ENCODE data around the gene ETFDH.
"Not testable (repeated sequence)": the region's sequence is repeated elsewhere in the genome, so short reads cannot be mapped to it uniquely, and the experiment has no call there.

Gene ETFDH

DNA sequence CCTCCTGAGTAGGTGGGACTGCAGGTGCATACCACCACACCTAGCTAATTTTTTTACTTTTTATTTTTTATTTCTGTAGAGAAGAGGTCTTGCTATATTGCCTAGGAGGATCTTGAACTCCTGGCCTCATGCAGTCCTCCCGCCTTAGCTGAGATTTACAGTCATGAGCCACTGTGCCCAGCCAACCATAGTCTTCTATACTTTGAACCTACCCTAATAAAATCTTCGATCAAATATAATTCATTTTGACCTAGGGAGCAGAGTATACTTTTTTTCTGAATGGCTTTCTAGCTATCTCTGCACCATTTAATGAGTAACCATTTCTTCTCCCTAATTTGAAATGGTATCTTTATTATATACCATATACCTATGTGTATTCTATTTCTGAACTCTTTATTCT is 6.7 kb downstream of the ETFDH start:
- no peak for DNase-seq

DNA sequence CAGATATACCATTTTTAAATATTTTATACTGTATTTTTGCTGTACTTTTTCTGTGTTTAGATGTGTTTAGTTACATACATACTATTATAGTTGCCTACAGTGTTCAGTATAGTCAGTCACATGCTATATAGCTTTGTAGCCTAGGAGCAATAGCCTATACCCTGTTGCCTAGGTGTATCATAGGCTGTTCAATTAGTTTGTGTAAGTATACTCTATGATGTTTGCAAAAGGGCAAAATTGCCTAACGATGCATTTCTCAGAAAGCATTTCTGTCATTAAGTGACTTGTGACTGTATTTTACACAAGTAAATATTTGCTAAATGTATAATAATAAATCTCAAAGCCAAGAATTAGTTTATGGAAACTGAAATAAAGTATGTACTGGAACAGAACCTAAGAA is 9.5 kb downstream of the ETFDH start:
- DNase-seq, result no peak

GRCh38 chr4:158682066-158682465 is 10.0 kb downstream of the ETFDH start:
- DNase-seq, result no peak

DNA sequence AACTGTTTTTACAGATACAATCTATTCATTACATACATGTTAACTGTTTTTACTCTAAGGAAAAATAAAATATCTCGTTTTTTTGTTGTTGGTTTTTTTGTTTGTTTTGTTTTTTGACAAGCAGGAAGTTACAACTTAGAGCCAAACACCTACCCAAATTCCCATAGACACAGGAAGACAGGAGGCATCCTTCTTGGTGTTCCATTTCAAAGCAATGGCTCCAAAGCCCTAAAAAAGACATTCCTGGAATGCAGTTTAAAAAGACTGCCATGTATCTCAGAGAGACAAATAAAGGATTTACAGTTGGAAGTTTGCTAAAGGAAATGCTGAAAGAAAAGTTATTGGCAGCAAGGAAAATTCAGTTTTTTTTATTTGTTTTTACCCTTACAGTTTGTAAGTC is 16.7 kb downstream of the ETFDH start:
- DNase-seq, result no peak

- DNase-seq, result no peak
These were observed 32.2 kb downstream of the ETFDH start for GRCh38 chr4:158704274-158704673.

- no peak for DNase-seq
These were observed 38.7 kb downstream of the ETFDH start for GRCh38 chr4:158710814-158711213.

- not testable (repeated sequence) for DNase-seq
These were observed 40.5 kb downstream of the ETFDH start for GRCh38 chr4:158712622-158713021.

- DNase-seq, result no peak
These were observed 42.8 kb downstream of the ETFDH start for GRCh38 chr4:158714937-158715336.

DNA sequence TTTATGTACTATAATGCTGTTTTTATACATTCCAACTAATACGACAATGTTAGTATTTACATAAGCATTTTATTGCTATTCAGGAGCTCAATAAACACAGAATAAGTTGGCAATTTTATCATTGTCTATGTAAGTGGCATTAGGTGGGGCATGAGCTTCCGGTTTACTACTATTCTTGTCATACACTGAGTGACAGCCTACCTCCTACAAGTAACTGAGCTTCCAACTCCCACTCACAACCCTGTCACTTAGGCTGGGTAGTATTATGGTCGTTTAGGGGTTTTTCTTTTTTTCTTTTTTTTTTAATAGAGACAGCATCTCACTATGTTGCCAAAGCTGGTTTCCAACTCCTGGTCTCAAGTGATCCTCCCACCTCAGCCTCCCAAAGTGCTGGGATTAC is 43.7 kb downstream of the ETFDH start:
- DNase-seq, result peak in 1 of 56 donors; percentile 2

GRCh38 chr4:158721680-158722079 is 49.6 kb downstream of the ETFDH start:
- no peak for DNase-seq

- DNase-seq, result peak in 32 of 56 donors; percentile 0 to 58 (median 25)
These were observed 50.3 kb downstream of the ETFDH start for GRCh38 chr4:158722291-158722916.

GRCh38 chr4:158722917-158723793 is 51.1 kb downstream of the ETFDH start, which contains the start of gene PPID:
Gene PPID (minus strand): TSS chr4:158723396. CDS start chr4:158723288, 108 bp downstream.
- peak in 55 of 56 donors; percentile 16 to 88 (median 75) for DNase-seq

- DNase-seq, result no peak
These were observed 52.5 kb downstream of the ETFDH start for GRCh38 chr4:158724637-158725036.

DNA sequence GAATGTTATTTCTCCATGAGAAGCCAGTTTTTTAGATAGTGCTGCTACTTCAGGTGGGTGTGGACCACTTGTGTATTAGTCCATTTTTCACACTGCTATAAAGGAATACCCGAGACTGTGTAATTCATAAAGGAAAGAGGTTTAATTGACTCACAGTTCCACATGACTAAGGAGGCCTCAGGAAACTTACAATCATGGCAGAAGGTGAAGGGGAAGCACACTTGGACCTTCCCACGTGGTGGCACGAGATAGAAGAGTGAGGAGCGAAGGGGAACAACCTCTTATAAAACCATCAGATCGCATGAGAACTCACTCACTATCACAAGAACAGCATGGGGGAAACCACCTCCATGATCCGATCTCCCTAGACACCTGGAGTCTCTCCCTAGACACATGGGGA is 54.5 kb downstream of the ETFDH start:
- DNase-seq, result no peak

GRCh38 chr4:158728236-158728635 is 56.1 kb downstream of the ETFDH start:
- DNase-seq, result no peak

DNA sequence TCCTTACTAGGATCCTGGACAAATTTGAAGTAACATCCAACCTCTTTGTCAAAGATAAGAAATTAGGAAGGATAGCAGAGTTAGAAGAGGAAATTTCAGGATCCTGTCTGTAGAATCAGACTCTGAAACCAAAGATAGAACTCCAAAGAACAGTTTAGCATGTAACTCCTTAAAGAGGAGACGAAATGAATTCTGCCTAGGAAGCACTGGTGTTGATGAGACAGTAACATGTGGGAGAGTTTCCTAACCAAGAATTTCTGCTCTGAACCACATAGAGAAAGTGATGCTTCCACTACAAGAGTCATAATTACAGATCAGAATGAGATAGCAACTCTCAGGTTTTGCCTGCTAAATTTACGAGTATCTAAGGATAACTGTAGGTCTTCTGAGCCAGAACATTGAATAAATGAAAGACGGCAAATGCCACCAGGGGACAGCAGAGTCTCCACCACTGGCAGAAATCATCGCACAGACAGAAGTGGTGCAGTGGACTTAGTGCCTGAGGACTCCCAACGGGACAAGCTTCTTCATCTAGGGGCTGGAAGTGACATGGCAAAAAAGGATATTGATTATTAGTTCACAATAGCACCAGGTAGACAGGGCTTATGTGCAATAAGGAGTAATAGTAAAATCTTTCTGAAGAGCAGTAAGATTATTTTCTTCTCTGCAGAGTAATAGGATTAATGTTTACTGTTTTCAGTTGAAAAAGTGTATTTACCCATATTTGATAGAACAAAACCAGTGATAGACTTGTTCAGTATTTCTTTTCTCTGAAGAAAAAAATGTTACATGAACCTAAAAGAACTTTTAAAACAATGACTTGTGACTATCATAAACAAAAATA is 57.8 kb downstream of the ETFDH start:
- DNase-seq, result peak in 50 of 56 donors; percentile 0 to 80 (median 42)

- DNase-seq, result no peak
These were observed 66.8 kb downstream of the ETFDH start for GRCh38 chr4:158738866-158739265.

GRCh38 chr4:158739600-158739999 is 67.5 kb downstream of the ETFDH start:
- no peak for DNase-seq

- DNase-seq, result no peak
These were observed 69.4 kb downstream of the ETFDH start for GRCh38 chr4:158741326-158742021.

GRCh38 chr4:158746537-158746936 is 74.4 kb downstream of the ETFDH start:
- DNase-seq, result not testable (repeated sequence)

DNA sequence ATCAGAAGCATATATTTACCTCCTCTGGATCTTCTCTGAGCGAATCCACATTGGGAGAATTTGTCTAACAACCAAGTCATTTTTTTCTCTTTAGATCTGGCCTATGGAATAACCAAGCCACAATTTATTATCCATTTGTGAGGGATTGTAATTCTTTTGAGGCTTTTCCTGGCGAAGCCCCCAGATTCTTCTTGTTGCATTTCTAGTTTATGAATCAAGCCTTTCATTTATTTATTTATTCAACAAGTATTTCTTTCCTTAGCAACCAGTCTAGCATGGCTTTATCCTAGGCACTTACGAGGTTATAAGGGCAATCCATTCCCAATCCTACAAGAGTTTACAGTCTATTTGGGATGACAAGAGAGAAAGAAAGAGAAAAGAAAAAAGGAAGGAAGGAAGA is 78.3 kb downstream of the ETFDH start:
- DNase-seq, result no peak

Measured in nucleus accumbens (tissue), 56 donors.